LNCaP clone FGC (cell line): ENCODE data around the gene MUC5B.

Experiments
- DNase-seq: peaks from one replicate; pipeline ENCODE4 v3.0.0-alpha.2; 2011; ENCODE audit warnings: low read depth
- H3K4me3 ChIP-seq: 2 replicates; pipeline ENCODE4 v1.5.1; 2011; ENCODE audit warnings: mild to moderate bottlenecking, low read depth, low read length, control low read depth
- CTCF ChIP-seq: IDR thresholded peaks from 2 replicates; pipeline ENCODE4 v1.5.1; 2012; ENCODE audit warnings: mild to moderate bottlenecking; ENCODE audit not compliant: control insufficient read depth, insufficient read depth; ENCODE audit errors: extremely low read depth

Gene MUC5B

DNA sequence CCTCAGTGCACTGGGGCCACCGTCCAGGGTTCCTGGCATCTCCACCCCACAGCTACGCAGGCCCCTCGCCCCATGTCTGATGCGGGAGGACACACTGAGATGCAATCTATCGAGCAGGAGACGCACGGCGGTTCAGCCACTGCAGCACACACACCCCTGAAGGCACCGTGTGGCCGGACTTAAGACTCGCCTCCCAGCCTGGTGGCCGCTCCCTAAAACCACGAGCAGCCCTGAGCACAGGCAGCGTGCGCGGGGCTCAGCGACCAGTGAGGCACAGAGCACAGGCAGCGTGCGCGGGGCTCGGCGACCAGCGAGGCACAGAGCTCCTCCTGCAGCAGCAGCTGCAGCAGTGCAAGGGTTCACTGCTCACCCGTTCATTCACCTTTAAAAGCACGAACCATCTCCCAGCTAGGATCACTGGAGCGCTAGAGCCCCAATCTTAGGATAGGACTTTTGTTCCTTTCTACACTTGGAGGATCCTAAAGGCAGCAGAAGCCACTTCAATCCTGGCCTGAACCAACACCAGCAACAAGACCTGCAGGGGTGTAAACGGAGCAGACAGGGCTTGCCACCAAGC, 55.2 kb downstream of the MUC5B start:
- no peak overlapping the region for H3K4me3 ChIP-seq
- DNase-seq, result no peak
- no peak for TF ChIP-seq CTCF

DNA sequence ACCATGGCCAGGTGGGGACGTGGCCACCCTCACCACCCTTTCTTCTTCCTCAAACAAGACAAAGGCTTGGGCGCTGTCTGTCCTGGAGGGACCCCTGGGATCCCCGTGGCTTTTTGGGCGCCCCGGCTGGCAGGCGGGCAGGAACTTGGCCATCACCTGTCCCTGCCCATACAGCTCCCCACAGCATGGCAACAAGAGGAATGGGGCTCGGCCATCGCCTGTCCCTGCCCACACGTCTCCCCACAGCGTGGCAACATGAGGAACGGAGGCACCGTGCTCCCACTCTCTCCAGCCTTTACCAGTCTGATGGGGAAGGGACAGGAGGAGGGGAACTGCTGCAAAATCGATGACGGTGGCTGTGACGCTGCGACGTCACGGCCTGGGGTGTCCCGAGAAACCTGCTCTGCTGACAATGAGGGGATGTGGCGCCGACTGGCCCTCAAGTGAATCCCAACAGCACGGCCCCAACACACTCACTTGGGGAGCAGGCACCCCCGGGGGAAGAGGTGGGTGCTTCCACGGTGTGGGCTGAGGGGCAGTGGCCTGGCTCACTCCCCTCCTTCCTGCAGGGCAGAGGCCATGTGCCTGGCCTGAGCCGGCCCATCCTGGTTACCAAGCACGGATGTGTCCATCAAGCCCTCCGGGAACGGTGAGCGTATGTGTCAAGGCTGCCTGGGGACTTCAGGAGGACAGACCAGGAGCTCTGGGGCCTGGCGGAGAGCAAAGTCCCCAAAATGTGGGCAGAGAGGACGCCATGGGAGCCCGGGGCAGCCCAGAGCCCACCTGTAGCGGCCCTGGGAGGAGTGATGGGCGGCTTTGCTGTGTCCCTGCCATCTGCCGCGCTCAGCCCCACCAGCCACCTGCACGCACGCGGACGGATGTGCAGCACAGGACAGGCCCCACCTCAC, 56.2 kb downstream of the MUC5B start:
- no peak overlapping the region for H3K4me3 ChIP-seq
- no peak for TF ChIP-seq CTCF
- no peak for DNase-seq

DNA sequence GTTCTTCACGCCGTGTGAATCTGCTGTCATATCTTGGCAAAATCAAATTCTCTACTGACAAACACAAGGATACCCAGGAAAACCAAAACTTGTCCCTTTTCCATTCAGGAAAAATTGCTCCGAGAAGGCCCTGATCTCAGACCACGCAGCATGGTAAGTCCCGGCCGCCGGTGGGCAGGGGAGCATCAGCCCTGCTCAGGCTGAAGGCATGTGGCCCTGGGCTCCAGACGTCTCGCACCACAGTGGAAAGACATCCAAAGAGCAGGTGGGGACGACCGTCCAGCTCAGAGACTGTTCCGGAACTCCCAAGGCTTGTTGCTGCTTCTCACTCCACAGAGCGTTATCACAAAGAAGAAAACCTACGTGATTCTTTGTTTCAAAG, 56.8 kb downstream of the MUC5B start:
- TF ChIP-seq CTCF, result no peak
- DNase-seq, result no peak
- no peak overlapping the region for H3K4me3 ChIP-seq

- DNase-seq, result no peak
- no peak for TF ChIP-seq CTCF
- no peak overlapping the region for H3K4me3 ChIP-seq
Observed at GRCh38 chr11:1280116-1281035, 57.5 kb downstream of the MUC5B start.

DNA sequence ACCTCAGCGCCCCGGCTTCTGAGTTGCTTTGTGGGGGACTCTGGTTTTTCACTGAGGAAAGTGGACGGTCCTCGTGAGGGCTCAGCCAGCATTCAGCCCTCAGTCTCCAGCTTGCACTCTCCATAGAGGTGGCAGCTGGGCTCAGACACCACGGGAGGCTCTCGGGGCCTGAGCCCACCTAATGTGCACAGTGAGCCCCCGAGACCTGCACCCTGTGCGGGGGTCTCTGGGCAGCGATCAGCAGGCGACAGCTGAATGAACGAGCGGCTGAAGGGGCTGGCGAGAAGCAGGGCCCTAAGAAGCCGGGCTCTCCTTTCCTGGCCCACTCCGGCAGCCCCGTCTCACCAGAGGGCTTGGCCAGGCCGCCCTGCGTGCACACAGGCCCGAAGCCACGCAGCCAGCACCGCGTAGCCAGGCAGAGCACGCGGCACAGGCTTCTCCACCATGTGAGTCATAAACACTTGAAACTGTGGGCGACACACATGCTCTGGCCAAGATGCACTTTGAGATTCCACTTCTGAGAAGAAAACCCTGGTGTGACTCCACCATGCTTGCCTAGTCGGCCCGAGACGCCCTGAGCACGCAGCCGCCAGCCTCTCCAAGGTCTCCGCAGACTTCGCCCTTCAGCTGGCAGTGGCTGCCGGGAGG, 58.6 kb downstream of the MUC5B start:
- no peak for TF ChIP-seq CTCF
- DNase-seq, result no peak
- no peak overlapping the region for H3K4me3 ChIP-seq

GRCh38 chr11:1281974-1282365, 59.1 kb downstream of the MUC5B start:
- TF ChIP-seq CTCF, result no peak
- no peak overlapping the region for H3K4me3 ChIP-seq
- no peak for DNase-seq
